Gastrocnemius medialis (tissue), 4 donors: ENCODE results near the gene SMPDL3A.

Experiments
- POLR2A ChIP-seq, 2 donors: fragments of 450-650 bp; IDR thresholded peaks; one replicate each; pipeline ENCODE4 v1.6.1; 2017; ENCODE audit warnings: antibody characterized with exemption in 2 of 2, mild to moderate bottlenecking in 2 of 2, moderate library complexity in 2 of 2
- TF ChIP-seq, protein P1 (sequence below), 5 experiments: fragments of 450-650 bp in 3 of 5; fragments of 200-600 bp in 2 of 5; sonication (generic) in 2 of 5; IDR thresholded peaks in 4 of 5; conservative IDR thresholded peaks in 1 of 5; 1 replicate in 4 of 5; 2 replicates in 1 of 5; pipeline ENCODE4 v1.5.1; 2016 to 2019; ENCODE audit warnings: antibody characterized with exemption in 5 of 5, mild to moderate bottlenecking in 3 of 5, moderate library complexity in 3 of 5

DNA sequence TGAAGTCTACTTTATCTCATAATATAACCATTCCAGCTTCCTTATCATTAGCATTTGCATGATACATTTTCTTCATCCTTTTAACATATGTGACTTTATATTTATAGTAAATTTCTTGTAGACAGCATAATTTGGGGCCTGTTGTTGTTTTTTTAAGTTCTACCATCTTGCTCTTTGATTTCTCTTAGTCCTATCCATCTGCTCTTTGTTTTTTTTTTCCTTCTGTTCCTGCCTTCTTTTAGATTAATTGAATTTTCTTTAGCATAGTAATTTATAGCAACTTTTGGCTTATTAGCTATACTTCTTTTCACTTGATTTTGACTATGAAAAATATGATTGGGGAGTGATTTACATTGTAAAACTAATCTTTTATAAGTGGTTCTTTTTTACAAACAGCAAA, 28.7 kb upstream of the SMPDL3A start:
- TF ChIP-seq, protein P1, sequence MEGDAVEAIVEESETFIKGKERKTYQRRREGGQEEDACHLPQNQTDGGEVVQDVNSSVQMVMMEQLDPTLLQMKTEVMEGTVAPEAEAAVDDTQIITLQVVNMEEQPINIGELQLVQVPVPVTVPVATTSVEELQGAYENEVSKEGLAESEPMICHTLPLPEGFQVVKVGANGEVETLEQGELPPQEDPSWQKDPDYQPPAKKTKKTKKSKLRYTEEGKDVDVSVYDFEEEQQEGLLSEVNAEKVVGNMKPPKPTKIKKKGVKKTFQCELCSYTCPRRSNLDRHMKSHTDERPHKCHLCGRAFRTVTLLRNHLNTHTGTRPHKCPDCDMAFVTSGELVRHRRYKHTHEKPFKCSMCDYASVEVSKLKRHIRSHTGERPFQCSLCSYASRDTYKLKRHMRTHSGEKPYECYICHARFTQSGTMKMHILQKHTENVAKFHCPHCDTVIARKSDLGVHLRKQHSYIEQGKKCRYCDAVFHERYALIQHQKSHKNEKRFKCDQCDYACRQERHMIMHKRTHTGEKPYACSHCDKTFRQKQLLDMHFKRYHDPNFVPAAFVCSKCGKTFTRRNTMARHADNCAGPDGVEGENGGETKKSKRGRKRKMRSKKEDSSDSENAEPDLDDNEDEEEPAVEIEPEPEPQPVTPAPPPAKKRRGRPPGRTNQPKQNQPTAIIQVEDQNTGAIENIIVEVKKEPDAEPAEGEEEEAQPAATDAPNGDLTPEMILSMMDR (IDR thresholded peaks at IDR 0.05 in 4 of 5, conservative IDR thresholded peaks at IDR 0.05 in 1 of 5): no peak
- no peak for TF ChIP-seq POLR2A (IDR thresholded peaks at IDR 0.05)
